GM18870 (cell line): ENCODE results near the gene MORN5.
"Not testable (repeated sequence)": the region's sequence is repeated elsewhere in the genome, so short reads cannot be mapped to it uniquely, and the experiment has no call there.

ENCODE experiments used
- ATAC-seq: cut with Tn5 transposase; IDR thresholded peaks from one replicate; pipeline ENCODE4 v1.9.1; 2021; ENCODE audit warnings: moderate library complexity; ENCODE audit not compliant: unreplicated experiment

MORN5 gene

GRCh38 chr9:122159026-122159924 is at the start of gene MORN5, which contains the start of gene NDUFA8:
Gene MORN5 (plus strand): TSS chr9:122159908. CDS start chr9:122159973, 65 bp downstream.
Gene NDUFA8 (minus strand): TSS chr9:122159779. CDS start chr9:122159677, 102 bp downstream.
- ATAC-seq = peak; percentile 91

GRCh38 chr9:122110100-122110833 is 49.4 kb upstream of the MORN5 start:
- no peak for ATAC-seq

GRCh38 chr9:122111413-122112085 is 48.2 kb upstream of the MORN5 start:
- ATAC-seq = no peak

GRCh38 chr9:122112238-122112637 is 47.5 kb upstream of the MORN5 start:
- ATAC-seq = no peak

GRCh38 chr9:122113574-122113973 is 46.1 kb upstream of the MORN5 start:
- no peak for ATAC-seq

- ATAC-seq = no peak
Observed at GRCh38 chr9:122115176-122116035, 44.3 kb upstream of the MORN5 start.

GRCh38 chr9:122116040-122116439 is 43.7 kb upstream of the MORN5 start:
- no peak for ATAC-seq

- ATAC-seq = no peak
Observed at GRCh38 chr9:122116448-122117173, 43.1 kb upstream of the MORN5 start.

- ATAC-seq = not testable (repeated sequence)
Observed at GRCh38 chr9:122117241-122117640, 42.5 kb upstream of the MORN5 start.

- no peak for ATAC-seq
Observed at GRCh38 chr9:122118343-122119165, 41.2 kb upstream of the MORN5 start.

GRCh38 chr9:122119166-122119521 is 40.6 kb upstream of the MORN5 start:
- no peak for ATAC-seq

GRCh38 chr9:122119721-122120120 is 40.0 kb upstream of the MORN5 start:
- no peak for ATAC-seq

GRCh38 chr9:122120316-122121071 is 39.2 kb upstream of the MORN5 start:
- ATAC-seq = no peak

GRCh38 chr9:122121391-122121790 is 38.3 kb upstream of the MORN5 start:
- no peak for ATAC-seq

- no peak for ATAC-seq
Observed at GRCh38 chr9:122121931-122122330, 37.8 kb upstream of the MORN5 start.

GRCh38 chr9:122122468-122122867 is 37.2 kb upstream of the MORN5 start:
- ATAC-seq = no peak

- no peak for ATAC-seq
Observed at GRCh38 chr9:122122903-122123632, 36.6 kb upstream of the MORN5 start.

GRCh38 chr9:122124048-122124447 is 35.7 kb upstream of the MORN5 start:
- ATAC-seq = no peak
